Measurements from ENCODE around the gene VWA1. TPM values are rescaled to one million over a fixed set of nuclear protein-coding genes. Genes with fewer than 3 reads are reported as not detected.
"Not testable (repeated sequence)": the region's sequence is repeated elsewhere in the genome, so short reads cannot be mapped to it uniquely, and the experiment has no call there.

The VWA1 gene
- total RNA-seq, 4 donors from 2014 or later, result 59.8 to 137 (median 96.4) TPM

- Histone ChIP-seq H3K27me3 (no peaks in the 10 kb centered on the region), H3K9me3 (no peaks in the 10 kb centered on the region), H3K4me3 (peak overlapping the region; percentile 67 to 79), H3K36me3 (no peaks in the 10 kb centered on the region), H3K4me1 (peaks cover 0 to 30% (median 17%) of the 10 kb centered on the region in 3 donors), H3K27ac (peak overlapping the region; percentile 63 to 91 (median 90))
- 13% methylated on average over 16 of the region's 16 CpGs for WGBS, 2 donors (ENCODE audit: low coverage in 1 of 2)
- TF ChIP-seq POLR2A (IDR thresholded peaks at IDR 0.05), result no peak
- no peak for TF ChIP-seq EP300 (IDR thresholded peaks at IDR 0.05)
- ATAC-seq, result no peak
These were observed 35.3 kb downstream of the VWA1 start for GRCh38 chr1:1470626-1471388.

GRCh38 chr1:1471389-1472052 is 36.0 kb downstream of the VWA1 start, which contains the start of gene ATAD3B:
Gene ATAD3B (plus strand): TSS chr1:1471765. CDS start chr1:1471885, 120 bp downstream.
- no peaks in the 10 kb centered on the region for H3K27me3 ChIP-seq
- H3K9me3 ChIP-seq, result no peaks in the 10 kb centered on the region
- ATAC-seq, result peak; percentile 99
- peak within 1 kb of the TSS; percentile 63 to 91 (median 90) for H3K27ac ChIP-seq
- 0 to 17% methylated on average over 1 to 10 of the region's 87 CpGs for WGBS, 2 donors (ENCODE audit: low coverage in 1 of 2)
- H3K36me3 ChIP-seq, result no peaks in the 10 kb centered on the region
- peak; percentile 40 to 47 for TF ChIP-seq POLR2A (IDR thresholded peaks at IDR 0.05)
- TF ChIP-seq CTCF (IDR thresholded peaks at IDR 0.05), result no peak
- peak; percentile 77 for TF ChIP-seq POLR2AphosphoS5 (IDR thresholded peaks at IDR 0.05)
- TF ChIP-seq EP300 (IDR thresholded peaks at IDR 0.05), result no peak
- peaks cover 0 to 30% (median 17%) of the 10 kb centered on the region in 3 donors for H3K4me1 ChIP-seq
- peak within 1 kb of the TSS; percentile 67 to 79 for H3K4me3 ChIP-seq

GRCh38 chr1:1472053-1472876 is 36.8 kb downstream of the VWA1 start:
- Histone ChIP-seq H3K27ac (peak overlapping the region; percentile 32 to 91 (median 73)), H3K4me3 (peak overlapping the region; percentile 67 to 79), H3K4me1 (peaks cover 0 to 30% (median 17%) of the 10 kb centered on the region in 3 donors)
- not testable (repeated sequence) for H3K36me3 ChIP-seq, H3K9me3 ChIP-seq, H3K27me3 ChIP-seq, ATAC-seq
- 5 to 17% methylated on average over 3 to 4 of the region's 65 CpGs for WGBS, 2 donors (ENCODE audit: low coverage in 1 of 2)

- not testable (repeated sequence) for ATAC-seq, H3K27ac ChIP-seq, H3K27me3 ChIP-seq, H3K4me3 ChIP-seq, H3K9me3 ChIP-seq
- Histone ChIP-seq H3K36me3 (peaks cover 0 to 39% of the 10 kb centered on the region in 2 donors), H3K4me1 (peaks cover 0 to 23% (median 15%) of the 10 kb centered on the region in 3 donors)
- WGBS, 2 donors (ENCODE audit: low coverage in 1 of 2), result 86% methylated on average over 9 of the region's 17 CpGs; no CpG with 5 or more reads in 1 of the 2 donors
These were observed 40.5 kb downstream of the VWA1 start for GRCh38 chr1:1476011-1476410.

GRCh38 chr1:1477206-1477605 is 41.7 kb downstream of the VWA1 start:
- Histone ChIP-seq H3K4me1 (peaks cover 0 to 20% (median 14%) of the 10 kb centered on the region in 3 donors), H3K4me3 (no peak overlapping the region), H3K27ac (no peak overlapping the region), H3K36me3 (peaks cover 0 to 46% of the 10 kb centered on the region in 2 donors), H3K27me3 (no peaks in the 10 kb centered on the region), H3K9me3 (no peaks in the 10 kb centered on the region)
- WGBS, 2 donors (ENCODE audit: low coverage in 1 of 2), result 93 to 95% methylated on average over 10 to 17 of the region's 22 CpGs
- TF ChIP-seq POLR2AphosphoS5 (IDR thresholded peaks at IDR 0.05) (no peak), POLR2A (IDR thresholded peaks at IDR 0.05) (no peak)
- no peak for ATAC-seq

- no peak for ATAC-seq
- no peak overlapping the region for H3K27ac ChIP-seq
- no peak overlapping the region for H3K4me3 ChIP-seq
- H3K36me3 ChIP-seq, result peaks cover 0 to 72% of the 10 kb centered on the region in 2 donors
- no peaks in the 10 kb centered on the region for H3K27me3 ChIP-seq
- H3K9me3 ChIP-seq, result no peaks in the 10 kb centered on the region
- 84 to 93% methylated on average over 5 to 11 of the region's 42 CpGs for WGBS, 2 donors (ENCODE audit: low coverage in 1 of 2)
- no peaks in the 10 kb centered on the region for H3K4me1 ChIP-seq
- TF ChIP-seq CTCF (IDR thresholded peaks at IDR 0.05), result no peak
These were observed 44.3 kb downstream of the VWA1 start for GRCh38 chr1:1479547-1480487.

GRCh38 chr1:1480488-1480867 is 45.0 kb downstream of the VWA1 start:
- no CpG with 5 or more reads among the region's 16 CpGs for whole genome bisulfite sequencing, 2 donors (ENCODE audit: low coverage in 1 of 2)
- not testable (repeated sequence) for H3K27ac ChIP-seq, ATAC-seq, H3K4me3 ChIP-seq, H3K4me1 ChIP-seq, H3K27me3 ChIP-seq, H3K9me3 ChIP-seq
- peaks cover 0 to 79% of the 10 kb centered on the region in 2 donors for H3K36me3 ChIP-seq

- not testable (repeated sequence) for H3K27ac ChIP-seq, H3K9me3 ChIP-seq, H3K27me3 ChIP-seq, H3K4me3 ChIP-seq, H3K4me1 ChIP-seq
- H3K36me3 ChIP-seq, result peaks cover 0 to 89% of the 10 kb centered on the region in 2 donors
- ATAC-seq, result peak; percentile 41
- no CpG with 5 or more reads among the region's 30 CpGs for WGBS, 2 donors (ENCODE audit: low coverage in 1 of 2)
These were observed 46.3 kb downstream of the VWA1 start for GRCh38 chr1:1481811-1482210.
